Trophoblast cell (in vitro differentiated cells and primary cell): ENCODE measurements around the gene ADAMTSL2.

Experiments used
- DNase-seq, 2 donors: peaks; one replicate each; pipeline ENCODE4 v3.0.0-alpha.2; 2016
- H2AFZ ChIP-seq: 2 replicates; pipeline ENCODE4 v1.6.1; 2013; ENCODE audit warnings: low read length, moderate library complexity, mild to moderate bottlenecking; ENCODE audit not compliant: insufficient read depth, poor library complexity
- H2AK5ac ChIP-seq: 2 replicates; pipeline ENCODE4 v1.6.1; 2013; ENCODE audit warnings: mild to moderate bottlenecking, low read length
- H2BK120ac ChIP-seq: 2 replicates; pipeline ENCODE4 v1.6.1; 2013; ENCODE audit warnings: low read length, mild to moderate bottlenecking, moderate library complexity; ENCODE audit not compliant: insufficient read depth, poor library complexity
- H2BK12ac ChIP-seq: 2 replicates; pipeline ENCODE4 v1.6.1; 2013; ENCODE audit warnings: mild to moderate bottlenecking, low read length, moderate library complexity
- H2BK5ac ChIP-seq: 2 replicates; pipeline ENCODE4 v1.6.1; 2013; ENCODE audit warnings: low read length, low read depth, moderate library complexity, mild to moderate bottlenecking; ENCODE audit not compliant: poor library complexity
- H3K14ac ChIP-seq: 2 replicates; pipeline ENCODE4 v1.6.1; 2013; ENCODE audit warnings: mild to moderate bottlenecking, low read length
- H3K18ac ChIP-seq: 2 replicates; pipeline ENCODE4 v1.6.1; 2013; ENCODE audit warnings: mild to moderate bottlenecking, low read length
- H3K23ac ChIP-seq: 2 replicates; pipeline ENCODE4 v1.6.1; 2013; ENCODE audit warnings: low read length
- H3K27ac ChIP-seq: 2 replicates; pipeline ENCODE4 v1.5.1; 2013; ENCODE audit warnings: low read depth, mild to moderate bottlenecking, inconsistent platforms, low read length, moderate library complexity
- H3K27me3 ChIP-seq: 2 replicates; pipeline ENCODE4 v1.6.1; 2013; ENCODE audit warnings: inconsistent platforms, mild to moderate bottlenecking, low read length, moderate library complexity; ENCODE audit not compliant: insufficient read depth
- H3K36me3 ChIP-seq, 2 experiments: 1 replicate in 1 of 2; 2 replicates in 1 of 2; pipeline ENCODE4 v1.6.1; 2013; ENCODE audit warnings: low read length in 2 of 2, mild to moderate bottlenecking in 2 of 2, moderate library complexity in 1 of 2; ENCODE audit not compliant: insufficient read depth in 2 of 2, control insufficient read depth in 1 of 2
- H3K4ac ChIP-seq: 2 replicates; pipeline ENCODE4 v1.6.1; 2013; ENCODE audit warnings: low read depth, mild to moderate bottlenecking, low read length, moderate library complexity
- H3K4me1 ChIP-seq, 2 experiments: 1 replicate in 1 of 2; 2 replicates in 1 of 2; pipeline ENCODE4 v1.6.1; 2013; ENCODE audit warnings: low read length in 2 of 2, mild to moderate bottlenecking in 2 of 2, moderate library complexity in 1 of 2; ENCODE audit not compliant: insufficient read depth in 2 of 2, control insufficient read depth in 1 of 2
- H3K4me2 ChIP-seq: 2 replicates; pipeline ENCODE4 v1.6.1; 2013; ENCODE audit warnings: inconsistent platforms, mild to moderate bottlenecking, low read length, moderate library complexity
- H3K4me3 ChIP-seq: 2 replicates; pipeline ENCODE4 v1.5.1; 2013; ENCODE audit warnings: mild to moderate bottlenecking, low read depth, low read length, inconsistent platforms
- H3K79me1 ChIP-seq: one replicate; pipeline ENCODE4 v1.6.1; 2013; ENCODE audit warnings: low read length
- H3K79me2 ChIP-seq: 2 replicates; pipeline ENCODE4 v1.6.1; 2013; ENCODE audit warnings: low read length, mild to moderate bottlenecking; ENCODE audit not compliant: control insufficient read depth, insufficient read depth, poor library complexity
- H3K9ac ChIP-seq: 2 replicates; pipeline ENCODE4 v1.6.1; 2013; ENCODE audit warnings: mild to moderate bottlenecking, low read length
- H3K9me3 ChIP-seq: 2 replicates; pipeline ENCODE4 v1.6.1; 2013; ENCODE audit warnings: low read depth, mild to moderate bottlenecking, control low read depth, inconsistent platforms, low read length; ENCODE audit not compliant: insufficient read depth
- H4K12ac ChIP-seq: 2 replicates; pipeline ENCODE4 v1.6.1; 2013; ENCODE audit warnings: low read depth, mild to moderate bottlenecking, low read length, moderate library complexity
- H4K8ac ChIP-seq: 2 replicates; pipeline ENCODE4 v1.6.1; 2013; ENCODE audit warnings: low read depth, mild to moderate bottlenecking, low read length, moderate library complexity
- H4K91ac ChIP-seq: one replicate; pipeline ENCODE4 v1.6.1; 2013; ENCODE audit warnings: low read depth, mild to moderate bottlenecking, low read length, moderate library complexity
- WGBS: extraction: QIAGEN DNeasy Blood & Tissue Kit; methylation state at CpG from one replicate; pipeline ENCODE4 v1.1.7; 2013; ENCODE audit warnings: missing lambda C conversion rate; ENCODE audit not compliant: insufficient read length, insufficient coverage; ENCODE audit errors: extremely low coverage; 5-methylcytosine and 5-hydroxymethylcytosine counted together

Gene ADAMTSL2

DNA sequence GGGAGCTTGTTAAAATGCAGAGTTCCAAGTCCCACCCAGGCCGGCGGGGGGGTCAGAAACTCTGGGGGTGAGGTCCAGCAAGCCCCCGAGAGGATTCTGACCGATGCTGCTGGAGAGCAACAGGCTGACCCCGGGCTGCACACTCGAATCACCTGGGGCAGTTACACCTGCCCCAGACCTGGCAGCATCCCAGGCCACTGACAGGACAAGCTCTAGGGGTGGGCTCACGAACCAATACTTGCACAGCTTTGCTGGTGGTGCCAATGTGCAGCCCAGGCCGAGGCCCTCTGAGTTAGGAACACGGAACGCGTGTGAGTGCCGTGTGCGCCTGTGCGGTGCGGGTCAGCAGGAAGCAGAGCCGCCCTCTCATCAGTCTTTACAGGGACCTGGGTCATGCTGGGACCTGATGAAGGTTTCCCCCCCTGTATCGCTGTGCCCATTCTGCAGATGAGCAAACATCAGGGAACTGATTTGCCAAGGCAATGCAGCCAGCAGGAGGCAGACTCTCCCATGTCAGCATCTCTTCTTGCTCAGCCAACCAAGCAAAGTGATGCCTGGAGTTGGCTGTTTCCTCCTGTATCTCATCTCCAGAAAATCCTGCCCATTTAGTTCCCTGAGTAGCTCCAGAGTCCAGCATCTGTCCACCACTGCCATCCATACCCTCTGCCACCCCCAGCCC lies 58.4 kb downstream of the ADAMTSL2 start:
- WGBS: no CpG with 5 or more reads among the region's 17 CpGs
- H2BK12ac ChIP-seq: no peak overlapping the region
- H3K4me3 ChIP-seq: no peak overlapping the region
- no peaks in the 10 kb centered on the region for H3K79me2 ChIP-seq
- no peak overlapping the region for H3K18ac ChIP-seq
- H2BK120ac ChIP-seq: no peak overlapping the region
- H3K9me3 ChIP-seq: peaks cover 21% of the 10 kb centered on the region
- no peaks in the 10 kb centered on the region for H3K4me1 ChIP-seq
- no peaks in the 10 kb centered on the region for H3K36me3 ChIP-seq
- no peaks in the 10 kb centered on the region for H3K27me3 ChIP-seq
- no peak overlapping the region for H4K12ac ChIP-seq
- H3K4ac ChIP-seq: no peak overlapping the region
- H4K8ac ChIP-seq: no peak overlapping the region
- H2BK5ac ChIP-seq: no peak overlapping the region
- H4K91ac ChIP-seq: no peak overlapping the region
- H3K4me2 ChIP-seq: no peak overlapping the region
- no peaks in the 10 kb centered on the region for H3K79me1 ChIP-seq
- DNase-seq: no peak
- no peak overlapping the region for H2AFZ ChIP-seq
- H2AK5ac ChIP-seq: no peak overlapping the region
- H3K9ac ChIP-seq: no peak overlapping the region
- H3K14ac ChIP-seq: no peak overlapping the region
- H3K27ac ChIP-seq: no peak overlapping the region
- H3K23ac ChIP-seq: no peak overlapping the region

GRCh38 chr9:133593587-133594253 lies 59.2 kb downstream of the ADAMTSL2 start:
- Histone ChIP-seq H3K23ac (no peak overlapping the region), H3K9me3 (peaks cover 21% of the 10 kb centered on the region), H3K4me3 (no peak overlapping the region), H3K14ac (no peak overlapping the region), H3K36me3 (no peaks in the 10 kb centered on the region), H3K18ac (no peak overlapping the region), H4K12ac (no peak overlapping the region), H3K4me2 (no peak overlapping the region), H3K4ac (no peak overlapping the region), H3K9ac (no peak overlapping the region), H4K8ac (no peak overlapping the region), H3K79me2 (no peaks in the 10 kb centered on the region), H2BK120ac (no peak overlapping the region), H3K27ac (no peak overlapping the region), H3K4me1 (no peaks in the 10 kb centered on the region), H2AK5ac (no peak overlapping the region), H2BK12ac (no peak overlapping the region), H2BK5ac (no peak overlapping the region), H2AFZ (no peak overlapping the region), H3K79me1 (no peaks in the 10 kb centered on the region), H4K91ac (no peak overlapping the region), H3K27me3 (no peaks in the 10 kb centered on the region)
- no CpG with 5 or more reads among the region's 15 CpGs for WGBS
- no peak for DNase-seq

- Histone ChIP-seq H2AK5ac (no peak overlapping the region), H2BK12ac (no peak overlapping the region), H3K27ac (no peak overlapping the region), H3K27me3 (no peaks in the 10 kb centered on the region), H3K4me3 (no peak overlapping the region), H3K79me2 (no peaks in the 10 kb centered on the region), H2BK5ac (no peak overlapping the region), H3K36me3 (no peaks in the 10 kb centered on the region), H2BK120ac (no peak overlapping the region), H3K23ac (no peak overlapping the region), H3K4me2 (no peak overlapping the region), H2AFZ (no peak overlapping the region), H3K9ac (no peak overlapping the region), H3K4ac (no peak overlapping the region), H3K79me1 (no peaks in the 10 kb centered on the region), H3K4me1 (no peaks in the 10 kb centered on the region), H4K8ac (no peak overlapping the region), H4K12ac (no peak overlapping the region), H4K91ac (no peak overlapping the region), H3K9me3 (peaks cover 27% of the 10 kb centered on the region), H3K18ac (no peak overlapping the region), H3K14ac (no peak overlapping the region)
- no peak for DNase-seq
- WGBS: no CpG with 5 or more reads among the region's 2 CpGs
Measured at GRCh38 chr9:133594310-133594709, 59.8 kb downstream of the ADAMTSL2 start.

- Histone ChIP-seq H2AFZ (no peak overlapping the region), H3K4me1 (no peaks in the 10 kb centered on the region), H3K9me3 (peaks cover 37% of the 10 kb centered on the region), H3K27me3 (no peaks in the 10 kb centered on the region), H3K4ac (no peak overlapping the region), H4K12ac (no peak overlapping the region), H2BK5ac (no peak overlapping the region), H3K9ac (no peak overlapping the region), H3K27ac (no peak overlapping the region), H4K8ac (no peak overlapping the region), H2BK120ac (no peak overlapping the region), H4K91ac (no peak overlapping the region), H2BK12ac (no peak overlapping the region), H2AK5ac (no peak overlapping the region), H3K23ac (no peak overlapping the region), H3K14ac (no peak overlapping the region), H3K4me2 (no peak overlapping the region), H3K79me1 (no peaks in the 10 kb centered on the region), H3K18ac (no peak overlapping the region), H3K79me2 (no peaks in the 10 kb centered on the region), H3K36me3 (no peaks in the 10 kb centered on the region), H3K4me3 (no peak overlapping the region)
- no CpG with 5 or more reads among the region's 8 CpGs for WGBS
- no peak for DNase-seq
Measured at GRCh38 chr9:133595910-133596309, 61.4 kb downstream of the ADAMTSL2 start.
